HG03039 (cell line): ENCODE measurements around the gene ZFHX3.

Experiments used
- ATAC-seq: cut with Tn5 transposase; IDR thresholded peaks from one replicate; pipeline ENCODE4 v1.9.1; 2021; ENCODE audit warnings: mild to moderate bottlenecking, moderate library complexity; ENCODE audit not compliant: unreplicated experiment

Gene ZFHX3

GRCh38 chr16:72785171-72785570 is 262.8 kb downstream of the ZFHX3 start:
- ATAC-seq, result no peak

GRCh38 chr16:72783716-72784318 is 264.1 kb downstream of the ZFHX3 start:
- no peak for ATAC-seq

GRCh38 chr16:72769876-72770275 is 278.1 kb downstream of the ZFHX3 start:
- no peak for ATAC-seq

GRCh38 chr16:72768591-72768990 is 279.3 kb downstream of the ZFHX3 start:
- ATAC-seq, result no peak

- no peak for ATAC-seq
Measured at GRCh38 chr16:72766506-72766905, 281.4 kb downstream of the ZFHX3 start.

GRCh38 chr16:72764015-72764654 is 283.8 kb downstream of the ZFHX3 start:
- ATAC-seq, result no peak

- no peak for ATAC-seq
Measured at GRCh38 chr16:72760581-72760980, 287.3 kb downstream of the ZFHX3 start.

- ATAC-seq, result no peak
Measured at GRCh38 chr16:72753881-72754280, 294.0 kb downstream of the ZFHX3 start.

GRCh38 chr16:72752004-72752695 is 295.8 kb downstream of the ZFHX3 start:
- no peak for ATAC-seq

GRCh38 chr16:72751076-72751475 is 296.9 kb downstream of the ZFHX3 start:
- ATAC-seq, result no peak

GRCh38 chr16:72749091-72749490 is 298.8 kb downstream of the ZFHX3 start:
- no peak for ATAC-seq

- no peak for ATAC-seq
Measured at GRCh38 chr16:72744076-72744793, 303.7 kb downstream of the ZFHX3 start.

- peak; percentile 71 for ATAC-seq
Measured at GRCh38 chr16:72743011-72743761, 304.7 kb downstream of the ZFHX3 start.

- no peak for ATAC-seq
Measured at GRCh38 chr16:72740347-72740746, 307.6 kb downstream of the ZFHX3 start.

- no peak for ATAC-seq
Measured at GRCh38 chr16:72739577-72739976, 308.4 kb downstream of the ZFHX3 start.

GRCh38 chr16:72736074-72736473 is 311.9 kb downstream of the ZFHX3 start:
- ATAC-seq, result no peak
